Activated CD4-positive, CD25-positive, alpha-beta regulatory T cell treated with anti-CD3 and anti-CD28 coated beads, Interleukin-2, amount 50 U/mL, for 16 hours (primary cell): ENCODE measurements around the gene CCN6.

ENCODE experiments used
- DNase-seq: peaks from one replicate; pipeline ENCODE4 v3.0.0-alpha.2; 2020; ENCODE audit warnings: low read depth, low spot score

CCN6 gene

GRCh38 chr6:112114577-112115223 is 60.8 kb downstream of the CCN6 start:
- DNase-seq: no peak

- DNase-seq: no peak
These were observed 62.3 kb downstream of the CCN6 start for GRCh38 chr6:112116221-112116620.

- DNase-seq: no peak
These were observed 63.6 kb downstream of the CCN6 start for GRCh38 chr6:112117554-112117953.

- DNase-seq: no peak
These were observed 64.1 kb downstream of the CCN6 start for GRCh38 chr6:112118034-112118433.
